ENCODE measurements around the gene ZNF397.

Gene ZNF397

DNA sequence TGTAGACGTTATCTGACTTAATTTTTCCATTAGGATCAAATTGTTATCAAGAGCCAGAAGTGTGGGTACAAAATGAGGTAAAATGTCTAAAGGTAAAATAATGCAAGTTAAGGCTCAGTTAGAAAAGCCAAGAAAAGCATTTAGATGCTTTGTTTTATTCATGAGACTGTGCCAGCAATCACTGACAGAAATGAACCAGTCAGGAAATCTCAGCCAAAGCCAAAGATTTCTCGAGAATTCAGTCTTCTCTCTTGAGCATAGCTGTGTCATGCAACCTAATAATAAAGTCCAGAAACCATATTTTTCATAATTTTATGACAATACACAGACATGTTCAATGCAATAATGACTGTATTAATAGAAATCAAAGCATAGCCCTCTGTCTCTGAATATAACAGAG, 43.5 kb upstream of the ZNF397 start:
- Histone ChIP-seq H2AK5ac (ENCODE audit: low read length, severe bottlenecking) (no peak overlapping the region), H3K18ac (ENCODE audit: low read depth in 1 of 2, low read length in 2 of 2) (no peak overlapping the region), H3K4me1 (ENCODE audit: control insufficient read depth, insufficient read depth, low read depth, low read length) (no peaks in the 10 kb centered on the region), H4K8ac (ENCODE audit: low read length) (no peak overlapping the region), H4K91ac (ENCODE audit: low read length) (no peak overlapping the region), H3K23ac (ENCODE audit: low read length in 2 of 2) (no peak overlapping the region), H2BK15ac (ENCODE audit: low read depth, poor library complexity, severe bottlenecking) (no peak overlapping the region), H2AFZ (ENCODE audit: low read depth, low read length) (no peak overlapping the region), H3K36me3 (ENCODE audit: control insufficient read depth in 1 of 2, insufficient read depth in 2 of 2, low read depth in 1 of 2, low read length in 2 of 2) (no peaks in the 10 kb centered on the region), H3K4me2 (ENCODE audit: low read length, poor library complexity, severe bottlenecking) (no peak overlapping the region), H3K14ac (ENCODE audit: low read length in 2 of 2) (no peak overlapping the region), H2BK12ac (ENCODE audit: low read length in 2 of 2) (no peak overlapping the region), H3K4me3 (ENCODE audit: insufficient read depth in 1 of 2, low read depth in 1 of 2, low read length in 2 of 2) (no peak overlapping the region), H2BK5ac (ENCODE audit: low read depth, low read length, poor library complexity, severe bottlenecking) (no peak overlapping the region), H3K27ac (ENCODE audit: low read length, poor library complexity, severe bottlenecking) (no peak overlapping the region), H3K4ac (ENCODE audit: low read depth in 1 of 2, low read length in 2 of 2) (no peak overlapping the region), H3K27me3 (ENCODE audit: control insufficient read depth in 1 of 2, insufficient read depth in 1 of 2, low read length in 2 of 2) (no peaks in the 10 kb centered on the region), H2BK120ac (ENCODE audit: low read depth, low read length) (no peak overlapping the region), H3K79me1 (replicated peaks; ENCODE audit: low read length, poor library complexity, severe bottlenecking) (no peaks in the 10 kb centered on the region), H3K9ac (ENCODE audit: low read length) (no peak overlapping the region), H3K9me3 (ENCODE audit: control insufficient read depth, low read length) (no peaks in the 10 kb centered on the region)
- 75% methylated on average over 2 of the region's 2 CpGs for WGBS
- no peak for DNase-seq

DNA sequence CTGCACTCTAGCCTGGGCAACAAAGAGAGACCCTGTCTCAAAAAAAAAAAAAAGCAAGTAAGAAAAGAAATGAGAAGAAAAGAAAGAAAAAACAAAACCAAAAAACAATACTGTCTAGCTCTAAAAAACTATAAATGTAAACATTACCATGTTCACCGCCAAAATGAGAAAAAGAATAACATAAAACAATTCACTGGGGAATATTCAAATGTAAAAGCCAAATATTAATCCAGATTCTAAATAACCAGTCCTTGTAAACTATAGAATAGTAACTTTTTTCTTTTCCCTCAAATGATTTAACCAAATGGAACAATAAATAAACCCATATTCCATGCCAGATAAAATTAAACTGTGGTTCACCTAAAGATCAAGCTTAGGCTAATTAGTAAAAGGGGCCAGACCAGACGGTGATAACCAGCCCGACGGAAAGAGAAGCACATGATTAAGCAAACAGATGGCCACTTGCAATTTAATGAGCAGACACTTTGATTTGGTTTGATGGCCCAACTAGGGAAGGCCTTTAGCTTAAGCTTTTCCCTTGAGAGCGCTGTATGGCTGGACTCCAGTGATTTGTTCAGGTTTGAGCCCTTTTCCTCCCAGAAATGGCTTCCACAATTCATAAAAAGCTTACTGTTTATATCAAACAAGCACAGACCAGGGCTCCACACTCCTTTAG, 39.4 kb upstream of the ZNF397 start:
- no peak overlapping the region for H3K23ac ChIP-seq (ENCODE audit: low read length in 2 of 2)
- WGBS = 91% methylated on average over 4 of the region's 5 CpGs

DNA sequence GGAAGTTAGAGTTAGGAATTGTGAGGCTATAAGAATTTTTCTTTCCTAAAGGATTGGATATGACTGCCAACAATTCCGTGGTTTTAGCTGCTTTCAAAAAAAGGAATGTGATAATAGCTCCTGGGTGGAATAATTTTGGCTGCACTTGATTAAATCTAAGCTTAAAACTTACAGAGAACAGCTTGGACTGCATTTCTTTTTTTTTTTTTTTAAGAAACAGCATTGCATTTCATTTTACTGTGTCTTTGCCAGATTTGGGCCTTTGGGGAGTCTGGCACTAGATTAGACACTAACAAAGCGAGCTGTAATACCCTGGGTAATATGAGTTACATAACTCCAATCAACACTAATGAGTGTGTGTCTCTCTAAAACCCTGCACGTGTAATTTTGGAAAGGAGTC, 37.8 kb upstream of the ZNF397 start:
- H2AK5ac ChIP-seq (ENCODE audit: low read length, severe bottlenecking) = no peak overlapping the region
- H3K9ac ChIP-seq (ENCODE audit: low read length) = peak overlapping the region; percentile 45
- H2BK120ac ChIP-seq (ENCODE audit: low read depth, low read length) = no peak overlapping the region
- no peaks in the 10 kb centered on the region for H3K36me3 ChIP-seq (ENCODE audit: control insufficient read depth in 1 of 2, insufficient read depth in 2 of 2, low read depth in 1 of 2, low read length in 2 of 2)
- H2BK12ac ChIP-seq (ENCODE audit: low read length in 2 of 2) = no peak overlapping the region
- peak; percentile 3 for DNase-seq
- no peak overlapping the region for H3K23ac ChIP-seq (ENCODE audit: low read length in 2 of 2)
- no peak overlapping the region for H3K4me3 ChIP-seq (ENCODE audit: insufficient read depth in 1 of 2, low read depth in 1 of 2, low read length in 2 of 2)
- H3K18ac ChIP-seq (ENCODE audit: low read depth in 1 of 2, low read length in 2 of 2) = no peak overlapping the region
- peaks cover 15% of the 10 kb centered on the region for H3K9me3 ChIP-seq (ENCODE audit: control insufficient read depth, low read length)
- 74% methylated on average over 3 of the region's 3 CpGs for WGBS
- H4K8ac ChIP-seq (ENCODE audit: low read length) = no peak overlapping the region
- H4K91ac ChIP-seq (ENCODE audit: low read length) = no peak overlapping the region
- no peak overlapping the region for H3K14ac ChIP-seq (ENCODE audit: low read length in 2 of 2)
- H3K4ac ChIP-seq (ENCODE audit: low read depth in 1 of 2, low read length in 2 of 2) = no peak overlapping the region
- H2AFZ ChIP-seq (ENCODE audit: low read depth, low read length) = no peak overlapping the region
- no peaks in the 10 kb centered on the region for H3K79me1 ChIP-seq (replicated peaks; ENCODE audit: low read length, poor library complexity, severe bottlenecking)
- no peaks in the 10 kb centered on the region for H3K4me1 ChIP-seq (ENCODE audit: control insufficient read depth, insufficient read depth, low read depth, low read length)
- no peak overlapping the region for H3K4me2 ChIP-seq (ENCODE audit: low read length, poor library complexity, severe bottlenecking)
- H3K27ac ChIP-seq (ENCODE audit: low read length, poor library complexity, severe bottlenecking) = no peak overlapping the region
- no peak overlapping the region for H2BK15ac ChIP-seq (ENCODE audit: low read depth, poor library complexity, severe bottlenecking)
- H2BK5ac ChIP-seq (ENCODE audit: low read depth, low read length, poor library complexity, severe bottlenecking) = no peak overlapping the region
- H3K27me3 ChIP-seq (ENCODE audit: control insufficient read depth in 1 of 2, insufficient read depth in 1 of 2, low read length in 2 of 2) = no peaks in the 10 kb centered on the region

More for the DNA sequence above, 39.4 kb upstream of the ZNF397 start:
- Histone ChIP-seq H2BK5ac (ENCODE audit: low read depth, low read length, poor library complexity, severe bottlenecking) (no peak overlapping the region), H2BK12ac (ENCODE audit: low read length in 2 of 2) (no peak overlapping the region), H3K4me3 (ENCODE audit: insufficient read depth in 1 of 2, low read depth in 1 of 2, low read length in 2 of 2) (no peak overlapping the region), H2AK5ac (ENCODE audit: low read length, severe bottlenecking) (no peak overlapping the region), H3K27me3 (ENCODE audit: control insufficient read depth in 1 of 2, insufficient read depth in 1 of 2, low read length in 2 of 2) (no peaks in the 10 kb centered on the region), H3K4ac (ENCODE audit: low read depth in 1 of 2, low read length in 2 of 2) (no peak overlapping the region), H4K91ac (ENCODE audit: low read length) (no peak overlapping the region), H3K4me1 (ENCODE audit: control insufficient read depth, insufficient read depth, low read depth, low read length) (no peaks in the 10 kb centered on the region), H3K14ac (ENCODE audit: low read length in 2 of 2) (no peak overlapping the region), H3K27ac (ENCODE audit: low read length, poor library complexity, severe bottlenecking) (no peak overlapping the region), H3K79me1 (replicated peaks; ENCODE audit: low read length, poor library complexity, severe bottlenecking) (no peaks in the 10 kb centered on the region), H3K18ac (ENCODE audit: low read depth in 1 of 2, low read length in 2 of 2) (no peak overlapping the region), H2AFZ (ENCODE audit: low read depth, low read length) (no peak overlapping the region), H4K8ac (ENCODE audit: low read length) (no peak overlapping the region), H3K36me3 (ENCODE audit: control insufficient read depth in 1 of 2, insufficient read depth in 2 of 2, low read depth in 1 of 2, low read length in 2 of 2) (no peaks in the 10 kb centered on the region), H3K9ac (ENCODE audit: low read length) (no peak overlapping the region), H2BK15ac (ENCODE audit: low read depth, poor library complexity, severe bottlenecking) (no peak overlapping the region), H3K4me2 (ENCODE audit: low read length, poor library complexity, severe bottlenecking) (no peak overlapping the region), H3K9me3 (ENCODE audit: control insufficient read depth, low read length) (peaks cover 15% of the 10 kb centered on the region), H2BK120ac (ENCODE audit: low read depth, low read length) (no peak overlapping the region)
- DNase-seq = no peak

DNA sequence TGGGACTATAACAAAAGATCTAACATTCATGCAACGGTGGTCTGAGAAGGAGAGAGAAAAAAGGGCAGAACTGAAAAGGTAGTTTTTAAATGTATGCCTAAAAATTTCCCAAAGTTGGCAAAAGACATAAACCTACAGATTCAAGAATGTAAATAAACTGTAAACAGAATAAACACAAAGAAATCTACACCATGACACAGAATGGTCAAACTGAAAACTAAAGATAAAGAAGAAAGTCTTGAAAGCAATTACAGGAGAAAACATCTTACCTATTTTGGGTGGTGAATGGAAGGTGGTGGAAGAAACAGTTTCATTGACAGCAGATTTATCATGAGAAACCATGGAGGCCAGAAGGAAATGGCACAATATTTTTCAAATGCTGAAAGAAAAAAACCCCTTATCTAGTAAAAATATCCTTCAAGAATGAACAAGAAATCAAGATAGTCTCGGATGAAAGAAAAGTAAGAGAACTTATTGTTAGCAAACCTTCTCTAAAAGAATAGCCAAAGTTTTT, 35.6 kb upstream of the ZNF397 start:
- H3K14ac ChIP-seq (ENCODE audit: low read length in 2 of 2) = no peak overlapping the region
- no peak overlapping the region for H2BK5ac ChIP-seq (ENCODE audit: low read depth, low read length, poor library complexity, severe bottlenecking)
- H3K27me3 ChIP-seq (ENCODE audit: control insufficient read depth in 1 of 2, insufficient read depth in 1 of 2, low read length in 2 of 2) = no peaks in the 10 kb centered on the region
- no peak overlapping the region for H4K8ac ChIP-seq (ENCODE audit: low read length)
- H3K4me2 ChIP-seq (ENCODE audit: low read length, poor library complexity, severe bottlenecking) = no peak overlapping the region
- no peak overlapping the region for H2BK120ac ChIP-seq (ENCODE audit: low read depth, low read length)
- no CpG with 5 or more reads among the region's 2 CpGs for WGBS
- no peak overlapping the region for H3K18ac ChIP-seq (ENCODE audit: low read depth in 1 of 2, low read length in 2 of 2)
- no peak overlapping the region for H2BK15ac ChIP-seq (ENCODE audit: low read depth, poor library complexity, severe bottlenecking)
- H3K4me1 ChIP-seq (ENCODE audit: control insufficient read depth, insufficient read depth, low read depth, low read length) = no peaks in the 10 kb centered on the region
- no peak overlapping the region for H3K9ac ChIP-seq (ENCODE audit: low read length)
- H2BK12ac ChIP-seq (ENCODE audit: low read length in 2 of 2) = no peak overlapping the region
- H2AFZ ChIP-seq (ENCODE audit: low read depth, low read length) = no peak overlapping the region
- no peaks in the 10 kb centered on the region for H3K79me1 ChIP-seq (replicated peaks; ENCODE audit: low read length, poor library complexity, severe bottlenecking)
- no peak overlapping the region for H3K23ac ChIP-seq (ENCODE audit: low read length in 2 of 2)
- no peaks in the 10 kb centered on the region for H3K36me3 ChIP-seq (ENCODE audit: control insufficient read depth in 1 of 2, insufficient read depth in 2 of 2, low read depth in 1 of 2, low read length in 2 of 2)
- no peak overlapping the region for H4K91ac ChIP-seq (ENCODE audit: low read length)
- H3K27ac ChIP-seq (ENCODE audit: low read length, poor library complexity, severe bottlenecking) = no peak overlapping the region
- DNase-seq = no peak
- no peak overlapping the region for H3K4ac ChIP-seq (ENCODE audit: low read depth in 1 of 2, low read length in 2 of 2)
- no peak overlapping the region for H3K4me3 ChIP-seq (ENCODE audit: insufficient read depth in 1 of 2, low read depth in 1 of 2, low read length in 2 of 2)
- H2AK5ac ChIP-seq (ENCODE audit: low read length, severe bottlenecking) = no peak overlapping the region
- H3K9me3 ChIP-seq (ENCODE audit: control insufficient read depth, low read length) = peaks cover 15% of the 10 kb centered on the region

Data from mesenchymal stem cell (in vitro differentiated cells and primary cell).